ENCODE measurements around the gene NDST4.

Gene NDST4

GRCh38 chr4:114927881-114928280 lies 185.5 kb downstream of the NDST4 start:
- Histone ChIP-seq H3K4me3 (ENCODE audit: low read length) (no peak overlapping the region), H3K27me3 (ENCODE audit: low read depth, low read length) (no peaks in the 10 kb centered on the region), H4K20me1 (ENCODE audit: insufficient read depth, low read length) (no peaks in the 10 kb centered on the region), H3K9me3 (ENCODE audit: insufficient read depth, low read length) (no peaks in the 10 kb centered on the region), H3K9ac (ENCODE audit: low read length) (no peak overlapping the region), H3K36me3 (replicated peaks; ENCODE audit: low read depth, low read length) (no peaks in the 10 kb centered on the region), H2AFZ (ENCODE audit: low read depth, low read length) (no peak overlapping the region), H3K27ac (ENCODE audit: low read length) (no peak overlapping the region), H3K79me2 (ENCODE audit: low read length) (no peaks in the 10 kb centered on the region), H3K4me1 (ENCODE audit: low read length) (no peaks in the 10 kb centered on the region), H3K4me2 (ENCODE audit: low read length) (no peak overlapping the region)
- TF ChIP-seq CTCF (IDR thresholded peaks at IDR 0.05; ENCODE audit: low read depth, low read length) (no peak), EZH2phosphoT487 (IDR thresholded peaks at IDR 0.05; ENCODE audit: low read depth) (no peak)

GRCh38 chr4:114926583-114926982 lies 186.8 kb downstream of the NDST4 start:
- Histone ChIP-seq H2AFZ (ENCODE audit: low read depth, low read length) (no peak overlapping the region), H3K36me3 (replicated peaks; ENCODE audit: low read depth, low read length) (no peaks in the 10 kb centered on the region)

GRCh38 chr4:114924311-114924710 lies 189.1 kb downstream of the NDST4 start:
- Histone ChIP-seq H3K4me3 (ENCODE audit: low read length) (no peak overlapping the region), H3K36me3 (replicated peaks; ENCODE audit: low read depth, low read length) (no peaks in the 10 kb centered on the region), H3K27ac (ENCODE audit: low read length) (no peak overlapping the region), H3K27me3 (ENCODE audit: low read depth, low read length) (no peaks in the 10 kb centered on the region), H3K79me2 (ENCODE audit: low read length) (no peaks in the 10 kb centered on the region), H3K4me2 (ENCODE audit: low read length) (no peak overlapping the region), H3K9ac (ENCODE audit: low read length) (no peak overlapping the region), H3K9me3 (ENCODE audit: insufficient read depth, low read length) (no peaks in the 10 kb centered on the region), H3K4me1 (ENCODE audit: low read length) (peaks cover 8% of the 10 kb centered on the region; the same call in 1 of the 2 replicates), H4K20me1 (ENCODE audit: insufficient read depth, low read length) (no peaks in the 10 kb centered on the region), H2AFZ (ENCODE audit: low read depth, low read length) (no peak overlapping the region)
- TF ChIP-seq CTCF (IDR thresholded peaks at IDR 0.05; ENCODE audit: low read depth, low read length) = no peak
- no peak for TF ChIP-seq EZH2phosphoT487 (IDR thresholded peaks at IDR 0.05; ENCODE audit: low read depth)

More at GRCh38 chr4:114926583-114926982, 186.8 kb downstream of the NDST4 start:
- Histone ChIP-seq H3K9ac (ENCODE audit: low read length) (no peak overlapping the region), H3K27me3 (ENCODE audit: low read depth, low read length) (no peaks in the 10 kb centered on the region), H3K27ac (ENCODE audit: low read length) (no peak overlapping the region), H3K4me1 (ENCODE audit: low read length) (peaks cover 4% of the 10 kb centered on the region; the same call in 1 of the 2 replicates), H4K20me1 (ENCODE audit: insufficient read depth, low read length) (no peaks in the 10 kb centered on the region), H3K4me2 (ENCODE audit: low read length) (no peak overlapping the region), H3K4me3 (ENCODE audit: low read length) (no peak overlapping the region), H3K79me2 (ENCODE audit: low read length) (no peaks in the 10 kb centered on the region), H3K9me3 (ENCODE audit: insufficient read depth, low read length) (no peaks in the 10 kb centered on the region)
- TF ChIP-seq CTCF (IDR thresholded peaks at IDR 0.05; ENCODE audit: low read depth, low read length) (no peak), EZH2phosphoT487 (IDR thresholded peaks at IDR 0.05; ENCODE audit: low read depth) (no peak)

- no peak for TF ChIP-seq CTCF (IDR thresholded peaks at IDR 0.05; ENCODE audit: low read depth, low read length)
- TF ChIP-seq EZH2phosphoT487 (IDR thresholded peaks at IDR 0.05; ENCODE audit: low read depth) = no peak
- Histone ChIP-seq H3K9me3 (ENCODE audit: insufficient read depth, low read length) (no peaks in the 10 kb centered on the region), H3K27ac (ENCODE audit: low read length) (no peak overlapping the region), H3K9ac (ENCODE audit: low read length) (no peak overlapping the region), H3K36me3 (replicated peaks; ENCODE audit: low read depth, low read length) (no peaks in the 10 kb centered on the region), H2AFZ (ENCODE audit: low read depth, low read length) (no peak overlapping the region), H3K4me2 (ENCODE audit: low read length) (no peak overlapping the region), H4K20me1 (ENCODE audit: insufficient read depth, low read length) (no peaks in the 10 kb centered on the region), H3K79me2 (ENCODE audit: low read length) (no peaks in the 10 kb centered on the region), H3K4me1 (ENCODE audit: low read length) (peaks cover 8% of the 10 kb centered on the region; the same call in 1 of the 2 replicates), H3K27me3 (ENCODE audit: low read depth, low read length) (no peaks in the 10 kb centered on the region), H3K4me3 (ENCODE audit: low read length) (no peak overlapping the region)
These were observed 190.9 kb downstream of the NDST4 start for GRCh38 chr4:114922592-114922933.
